ENCODE measurements around the gene CUX1. TPM values are rescaled to one million over a fixed set of nuclear protein-coding genes. Genes with fewer than 3 reads are reported as not detected.

The CUX1 gene
- total RNA-seq, 1 donor from 2014 or later: 53.3 TPM

DNA sequence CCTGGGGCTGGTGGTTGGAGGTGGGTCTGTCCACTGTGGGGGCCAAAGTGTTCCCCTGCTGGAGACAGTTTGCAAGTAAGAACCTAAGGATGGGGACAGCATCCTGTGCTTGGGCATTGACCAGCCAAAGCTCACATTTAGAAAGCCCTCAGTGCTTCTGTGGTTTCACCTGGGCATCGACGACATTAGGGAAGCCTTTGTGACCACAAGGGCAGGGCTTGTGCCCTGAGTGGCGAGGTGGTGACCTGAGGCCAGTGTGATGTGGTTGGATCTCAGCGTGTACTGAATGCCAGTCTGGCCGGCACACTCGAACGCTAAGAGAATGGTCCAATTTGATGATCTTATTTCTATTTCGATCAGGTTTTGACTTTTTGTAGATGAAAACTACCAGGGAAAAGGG, 437.1 kb downstream of the CUX1 start:
- no peak for ATAC-seq

DNA sequence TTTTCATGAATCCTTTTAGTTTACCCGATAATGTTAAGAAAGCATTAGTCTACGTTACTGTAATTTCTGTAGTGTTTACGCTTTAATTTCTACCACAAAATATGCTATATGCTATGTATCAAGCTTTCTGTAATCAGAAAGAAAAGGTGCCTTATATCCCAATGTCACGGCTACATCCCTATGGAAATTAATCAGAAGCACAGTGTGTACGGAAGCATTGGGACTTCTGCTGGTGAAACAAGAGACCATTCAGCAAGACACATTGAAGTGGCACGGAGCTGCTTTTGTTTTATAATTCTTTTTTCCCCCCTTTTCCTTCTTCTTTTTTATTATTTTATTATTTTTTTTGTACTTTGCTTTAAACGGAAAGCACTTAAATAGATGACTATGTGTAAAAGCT, 438.1 kb downstream of the CUX1 start:
- no peak for ATAC-seq

DNA sequence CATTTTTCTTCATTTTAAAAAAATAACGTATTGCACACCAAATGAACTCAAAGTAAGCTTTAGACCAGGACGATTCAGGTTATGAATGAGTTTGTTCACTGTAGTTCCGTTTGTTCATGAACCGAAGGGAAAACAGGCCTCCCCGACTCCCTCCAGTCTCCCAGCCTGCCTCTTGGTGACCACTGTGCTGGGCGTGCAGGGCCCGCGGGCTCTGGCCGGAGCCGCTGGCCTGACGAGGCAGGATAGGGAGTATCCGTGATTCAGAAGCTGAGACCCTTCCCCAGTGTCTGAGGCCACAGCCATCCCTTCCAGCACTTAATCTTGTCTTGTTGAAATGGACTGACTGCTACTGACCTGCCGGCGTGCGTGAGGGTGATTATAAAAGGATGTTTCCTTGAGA, 438.5 kb downstream of the CUX1 start:
- no peak for ATAC-seq

DNA sequence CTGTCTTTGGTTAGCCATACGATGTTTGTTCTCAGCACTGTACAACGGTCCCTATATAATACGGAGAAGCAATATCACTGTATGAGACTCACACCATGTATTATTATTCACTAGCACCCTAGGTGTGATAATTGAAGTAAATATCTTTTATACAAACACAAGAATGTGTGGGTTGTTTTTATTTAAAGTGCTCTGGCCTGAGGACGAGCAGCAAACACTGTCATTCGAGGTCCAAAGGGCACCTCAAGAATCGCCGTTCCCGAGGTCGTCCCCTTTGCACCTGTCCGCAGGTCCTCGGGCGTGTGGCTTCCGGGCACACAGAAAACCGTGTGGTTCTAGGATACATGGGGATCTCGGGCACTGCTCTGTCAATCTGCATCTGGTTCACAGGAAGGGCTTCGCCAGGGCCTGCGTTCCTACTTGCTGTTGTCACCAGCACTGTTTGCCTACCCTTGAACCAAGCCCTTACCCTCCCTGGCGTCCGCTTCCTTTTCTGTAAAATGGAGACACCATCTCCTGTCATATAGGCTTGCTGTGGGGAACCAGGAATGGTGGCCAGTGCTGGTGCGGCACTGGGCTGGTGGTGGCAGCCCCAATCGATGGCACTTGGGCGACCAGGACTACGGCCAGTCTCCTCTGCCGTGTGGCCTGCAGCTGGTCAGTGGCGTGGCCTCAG, 440.8 kb downstream of the CUX1 start:
- ATAC-seq: no peak

DNA sequence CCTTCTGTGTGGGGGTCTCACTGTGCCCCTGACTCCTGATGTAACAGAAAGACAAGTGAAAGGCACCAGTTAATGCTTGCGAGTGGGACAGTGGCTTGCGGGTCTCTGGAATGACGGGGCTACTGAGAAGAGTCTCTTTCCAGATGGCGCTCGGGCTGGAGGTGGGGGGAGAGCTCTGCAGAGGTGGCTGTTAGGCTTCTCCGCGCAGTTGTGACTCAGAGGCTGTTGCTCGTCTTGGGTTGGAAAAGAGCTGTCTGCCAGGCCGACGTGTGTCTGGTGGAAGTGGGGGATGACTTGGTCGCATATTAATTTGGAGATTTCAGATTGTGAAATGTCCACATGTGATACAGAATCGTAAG, 441.3 kb downstream of the CUX1 start:
- ATAC-seq: no peak

DNA sequence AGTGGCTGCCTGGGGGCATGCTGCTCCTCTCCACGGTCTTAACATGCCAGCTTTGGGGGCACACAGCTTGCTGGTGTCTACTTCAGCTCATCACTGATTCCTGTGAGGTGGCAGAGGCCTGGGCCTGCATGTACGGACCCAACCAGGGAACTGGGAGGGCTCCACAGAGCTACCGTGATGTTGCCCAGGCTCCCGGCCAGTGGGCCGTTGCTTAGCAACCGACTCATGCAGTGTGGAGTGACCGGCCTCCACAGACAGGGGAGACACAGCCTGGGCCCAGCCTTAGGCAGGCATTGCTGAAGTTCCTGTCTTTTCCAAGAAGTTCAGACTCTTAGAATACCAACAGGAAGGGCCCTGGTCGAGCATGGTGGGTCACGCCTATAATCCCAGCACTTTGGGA, 443.4 kb downstream of the CUX1 start:
- ATAC-seq: no peak

DNA sequence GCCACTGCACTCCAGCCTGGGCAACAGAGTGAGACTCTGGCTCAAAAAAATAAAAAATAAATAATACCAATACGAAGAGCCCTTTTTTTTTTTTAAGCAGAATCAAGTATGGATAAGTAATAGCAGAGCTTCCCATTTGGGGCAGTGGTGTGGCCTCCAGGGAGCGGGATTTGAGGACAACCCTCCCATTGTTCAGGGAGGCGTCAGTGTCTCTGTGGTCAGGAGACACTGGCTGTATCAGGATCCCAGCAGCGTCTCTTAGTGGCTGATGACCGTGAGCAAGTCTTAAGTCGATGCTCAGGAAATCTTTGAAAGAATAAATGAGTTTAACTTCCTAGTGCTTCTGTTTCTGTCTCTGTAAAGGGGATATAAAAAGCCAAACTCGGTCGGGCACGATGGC, 444.0 kb downstream of the CUX1 start:
- ATAC-seq: no peak

DNA sequence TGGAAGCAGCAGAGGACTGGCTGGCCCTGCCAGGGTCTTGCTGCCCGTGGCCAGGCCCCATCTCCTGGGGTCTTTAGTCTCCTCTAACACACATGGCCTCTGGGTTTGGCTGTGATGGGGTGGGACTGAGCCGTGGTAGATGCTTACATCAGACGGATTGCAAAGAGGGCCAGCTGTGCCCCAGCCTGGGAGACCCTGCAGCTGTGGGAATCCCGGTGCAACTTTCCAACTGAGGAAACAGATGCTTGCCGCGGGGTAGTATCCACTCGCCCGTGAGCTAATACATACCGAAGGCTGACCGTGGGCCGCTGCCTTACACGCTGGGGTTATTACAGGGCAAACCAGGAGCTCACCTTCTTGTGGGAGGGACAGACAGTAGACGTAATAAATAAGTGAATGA, 445.1 kb downstream of the CUX1 start:
- ATAC-seq: no peak

DNA sequence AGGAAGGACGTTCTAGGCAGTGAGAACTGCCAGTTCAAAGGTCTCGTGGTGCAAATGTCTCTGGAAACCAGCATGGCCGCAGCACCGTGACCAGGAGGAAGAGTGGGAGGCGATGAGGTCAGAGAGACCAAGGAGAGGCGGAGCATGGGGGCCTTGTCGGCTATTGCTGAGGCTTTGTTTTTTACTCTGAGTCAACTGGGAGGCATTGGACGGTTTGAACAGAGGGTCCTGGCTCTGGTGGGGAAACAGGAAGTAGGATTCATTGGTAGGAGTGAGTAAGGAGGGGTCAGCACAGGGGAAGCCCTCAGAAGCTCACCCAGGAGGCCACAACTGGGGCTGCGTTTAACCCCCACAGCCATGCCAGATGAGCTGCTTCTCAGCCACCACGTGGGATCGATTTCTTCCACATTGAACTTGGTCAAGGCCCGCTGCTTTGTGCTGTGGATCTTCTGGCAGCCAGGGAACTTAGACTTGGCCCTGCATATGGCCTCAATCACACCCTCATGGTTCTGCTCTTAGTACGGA, 447.0 kb downstream of the CUX1 start:
- no peak for ATAC-seq

DNA sequence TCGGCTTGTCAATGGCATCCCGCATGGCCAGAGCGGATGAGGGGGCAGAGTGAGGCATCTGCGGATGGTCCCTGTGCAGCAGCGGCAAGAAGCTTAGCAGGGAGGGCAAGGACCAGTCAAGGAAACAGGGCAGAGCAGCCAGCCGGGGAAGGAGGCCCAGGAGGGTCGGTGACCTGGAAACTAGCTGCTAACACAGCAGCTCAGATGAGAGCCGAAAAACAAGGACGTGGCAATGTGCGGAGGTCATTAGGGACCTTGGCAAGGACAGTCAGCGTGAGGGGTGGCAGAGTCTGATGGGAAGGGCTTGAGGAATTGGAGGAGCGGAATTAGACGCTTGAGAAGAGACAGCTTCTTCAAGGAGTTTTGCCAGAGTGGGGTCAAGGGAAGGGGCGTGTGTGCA, 449.1 kb downstream of the CUX1 start:
- ATAC-seq: no peak

DNA sequence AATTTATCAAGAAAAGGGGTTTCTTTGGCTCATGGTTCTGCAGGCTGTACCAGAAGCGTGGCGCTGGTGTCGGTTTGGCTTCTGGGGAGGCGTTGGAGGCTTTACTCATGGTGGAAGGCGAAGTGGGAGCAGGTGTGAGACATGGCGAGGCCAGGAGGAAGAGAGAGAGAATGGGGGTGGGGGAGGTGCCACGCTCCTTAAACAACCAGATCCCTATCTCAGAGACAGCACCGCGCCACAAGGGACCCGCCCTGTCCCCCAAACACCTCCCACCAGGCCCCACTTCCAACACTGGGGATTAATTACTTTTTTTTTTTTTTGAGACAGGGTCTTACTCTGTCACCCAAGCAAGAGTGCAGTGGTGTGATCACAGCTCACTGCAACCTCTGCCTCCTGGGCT, 451.2 kb downstream of the CUX1 start:
- ATAC-seq: no peak

DNA sequence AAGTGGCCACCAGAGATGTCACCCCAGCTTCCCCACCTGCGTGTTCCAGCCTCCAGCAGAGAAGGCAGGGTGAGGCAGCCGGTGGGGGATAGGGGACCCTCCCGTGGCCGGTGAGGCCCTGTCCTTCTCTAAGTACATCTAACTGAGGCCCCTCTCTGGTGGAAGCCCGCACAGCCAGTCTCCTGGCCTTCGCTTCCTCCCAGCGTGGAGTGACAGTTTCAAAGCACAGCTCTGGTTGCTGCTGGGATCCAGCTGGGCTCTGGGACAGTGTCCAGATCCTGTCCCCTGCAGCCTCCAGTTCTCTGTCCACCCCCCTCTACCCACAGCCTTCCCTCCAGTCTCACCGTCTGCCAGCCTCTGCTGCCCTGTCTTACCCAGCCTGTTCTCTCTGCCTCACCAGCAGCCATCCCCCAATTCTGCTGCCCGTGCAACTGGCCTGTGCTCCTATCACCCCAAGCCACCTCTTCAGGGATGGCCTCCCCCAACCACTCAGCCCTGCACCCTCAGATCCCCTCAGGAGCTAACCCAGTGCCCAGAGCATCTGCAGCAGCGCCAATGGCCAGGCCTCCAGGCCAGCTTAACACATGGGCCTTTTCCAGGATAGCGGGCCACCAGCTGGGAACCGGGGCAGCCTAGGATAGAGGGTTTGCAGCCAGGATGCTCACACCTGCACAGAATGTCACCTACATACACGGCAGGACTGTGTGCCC, 452.9 kb downstream of the CUX1 start:
- ATAC-seq: no peak

DNA sequence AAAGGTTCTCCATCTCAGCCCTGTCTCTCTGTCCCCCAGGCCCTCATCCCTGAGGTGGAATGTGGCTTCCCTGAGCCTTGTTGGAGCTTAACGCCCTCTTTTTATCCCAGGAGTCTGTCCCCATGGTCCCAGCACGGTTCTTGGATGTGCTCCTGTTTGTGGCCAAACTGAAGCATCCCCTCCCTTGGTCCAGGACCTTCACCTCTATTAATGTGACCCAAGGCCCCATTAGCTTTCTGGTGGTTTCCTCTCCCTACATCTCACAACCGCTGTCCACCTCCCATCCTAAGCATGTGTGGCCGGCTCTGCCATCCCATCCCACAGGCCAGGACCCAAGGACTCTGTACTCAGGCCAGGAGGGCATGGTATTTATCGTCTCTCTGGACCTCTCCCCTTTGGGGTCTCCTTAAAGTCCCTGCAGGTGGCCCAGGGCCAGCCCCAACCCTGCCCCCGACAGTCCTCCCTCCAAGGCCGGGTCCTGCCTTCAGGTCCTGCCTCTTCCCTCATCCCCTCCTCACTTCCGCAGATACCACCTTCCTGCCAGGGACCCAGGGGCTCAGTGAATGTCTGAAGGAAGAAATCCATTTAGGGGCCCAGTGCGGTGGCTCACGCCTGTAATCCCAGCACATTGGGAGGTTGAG, 453.9 kb downstream of the CUX1 start:
- ATAC-seq: no peak

DNA sequence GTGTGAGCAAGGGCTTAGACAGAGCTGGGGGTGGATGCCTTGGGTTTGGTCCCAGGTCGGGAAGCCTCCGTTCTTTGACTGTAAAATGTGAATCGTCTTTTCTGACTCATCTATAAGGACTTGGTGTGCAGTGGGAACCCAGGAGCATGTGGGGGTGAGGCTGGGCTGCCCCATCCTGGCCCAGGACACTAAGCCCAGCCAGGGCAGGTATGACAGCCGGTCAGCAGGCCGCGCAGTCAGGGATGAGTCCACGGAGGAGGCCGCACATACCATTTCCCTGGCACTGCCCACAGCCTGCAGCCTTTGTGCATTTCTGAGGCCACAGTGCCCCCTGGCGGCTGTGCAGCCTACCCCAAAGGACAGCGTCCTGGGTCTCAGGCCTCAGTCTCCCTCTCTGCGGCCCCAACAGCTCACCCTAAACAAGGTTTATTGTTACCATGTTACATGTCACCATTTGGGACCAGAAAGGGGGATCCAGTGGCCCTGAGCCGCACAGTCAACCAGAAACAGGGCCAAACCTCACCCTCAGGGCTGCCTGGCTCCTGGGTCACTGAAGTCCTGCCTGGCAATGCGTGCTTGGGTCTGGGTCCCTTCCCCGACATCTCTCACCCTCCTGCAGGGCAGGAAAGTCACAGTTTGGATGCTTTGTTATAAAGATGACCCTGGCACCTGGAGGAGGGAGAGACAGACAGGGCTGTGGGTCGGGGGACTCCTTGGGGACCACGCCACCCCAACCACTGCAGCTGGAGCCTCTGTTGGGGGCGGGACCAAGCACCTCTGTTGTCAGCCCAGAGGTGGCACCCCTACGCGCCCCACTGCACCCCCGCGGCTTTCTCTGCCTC, 454.9 kb downstream of the CUX1 start:
- ATAC-seq: peak; percentile 78

DNA sequence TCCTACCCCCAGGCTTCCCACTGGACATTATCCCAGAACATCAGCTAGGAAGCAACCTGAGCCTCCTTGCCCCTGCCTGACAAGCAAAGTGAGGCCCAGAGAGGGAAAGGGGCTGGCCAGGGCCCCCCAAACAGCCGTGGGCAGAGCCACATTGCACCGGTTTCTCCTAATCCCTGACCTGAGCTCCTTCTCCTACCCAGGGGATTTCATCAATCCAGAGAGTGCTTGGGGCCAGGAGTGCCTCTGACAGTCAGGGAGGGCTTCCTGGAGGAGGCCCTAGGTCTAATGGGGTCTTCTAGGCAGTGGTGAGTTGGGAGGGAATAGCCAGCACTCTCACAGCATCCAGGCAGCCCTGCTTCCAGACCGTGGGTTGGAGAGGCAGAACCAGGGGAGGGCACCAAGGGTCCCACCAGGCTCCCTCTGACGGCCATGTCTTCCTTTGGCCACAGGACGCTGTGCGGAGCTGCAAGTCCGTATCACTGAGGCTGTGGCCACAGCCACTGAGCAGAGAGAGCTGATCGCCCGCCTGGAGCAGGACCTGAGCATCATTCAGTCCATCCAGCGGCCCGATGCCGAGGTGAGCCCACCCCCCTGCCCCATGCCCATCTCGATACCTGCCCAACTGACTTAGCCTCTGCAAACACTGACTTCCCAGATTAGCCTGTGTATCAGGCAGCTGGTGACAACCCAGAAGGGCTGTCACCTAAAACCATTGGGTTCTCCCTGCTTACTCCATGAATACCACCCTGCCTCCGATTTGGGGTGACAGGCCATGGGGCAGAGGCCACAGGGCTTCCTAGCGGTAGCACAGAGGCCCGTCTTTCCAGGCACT, 455.7 kb downstream of the CUX1 start:
- no peak for ATAC-seq

DNA sequence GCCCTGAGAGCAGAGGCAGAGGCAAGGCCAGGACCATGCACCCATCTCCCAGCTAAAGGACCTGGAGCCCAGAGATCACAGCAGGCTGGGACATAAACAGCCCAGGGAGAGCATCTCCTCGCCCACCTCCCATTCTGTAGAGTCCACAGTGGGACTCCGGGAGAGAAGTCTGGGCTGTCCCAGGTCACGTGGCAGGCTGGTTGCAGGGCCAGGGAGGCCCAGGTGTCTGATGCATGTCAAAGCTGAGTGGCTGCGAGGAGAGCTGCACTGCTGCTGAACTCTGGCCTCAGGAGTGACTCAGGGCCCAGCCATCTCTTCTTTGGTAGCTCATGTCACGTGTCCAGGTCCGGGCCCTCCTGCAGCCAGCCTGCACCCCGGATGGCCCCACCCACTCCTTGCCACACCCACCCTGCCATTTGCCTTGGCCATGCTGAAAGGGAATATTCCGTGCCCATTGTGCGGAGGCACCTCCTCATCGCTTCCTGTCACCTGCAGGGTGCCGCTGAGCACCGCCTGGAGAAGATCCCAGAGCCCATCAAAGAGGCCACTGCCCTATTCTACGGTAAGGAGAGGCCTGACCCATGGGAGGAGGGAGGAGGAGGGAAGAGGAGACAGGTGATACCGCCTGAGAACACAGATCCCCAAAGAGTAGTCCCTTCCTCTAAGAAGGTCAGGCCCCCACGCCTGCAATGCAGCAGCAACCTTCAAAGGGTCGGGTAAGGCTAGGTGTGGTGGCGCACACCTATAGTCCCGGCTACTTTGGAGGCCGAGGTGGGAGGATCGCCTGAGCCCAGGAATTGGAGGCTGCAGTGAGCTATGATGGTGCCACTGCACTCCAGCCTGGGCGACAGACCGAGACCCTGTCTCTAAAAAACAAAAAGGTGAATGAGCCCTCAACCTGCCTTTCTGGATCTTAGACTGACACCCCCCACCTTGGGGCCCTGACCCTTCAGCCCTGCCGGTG, 456.6 kb downstream of the CUX1 start:
- ATAC-seq: peak; percentile 83

DNA sequence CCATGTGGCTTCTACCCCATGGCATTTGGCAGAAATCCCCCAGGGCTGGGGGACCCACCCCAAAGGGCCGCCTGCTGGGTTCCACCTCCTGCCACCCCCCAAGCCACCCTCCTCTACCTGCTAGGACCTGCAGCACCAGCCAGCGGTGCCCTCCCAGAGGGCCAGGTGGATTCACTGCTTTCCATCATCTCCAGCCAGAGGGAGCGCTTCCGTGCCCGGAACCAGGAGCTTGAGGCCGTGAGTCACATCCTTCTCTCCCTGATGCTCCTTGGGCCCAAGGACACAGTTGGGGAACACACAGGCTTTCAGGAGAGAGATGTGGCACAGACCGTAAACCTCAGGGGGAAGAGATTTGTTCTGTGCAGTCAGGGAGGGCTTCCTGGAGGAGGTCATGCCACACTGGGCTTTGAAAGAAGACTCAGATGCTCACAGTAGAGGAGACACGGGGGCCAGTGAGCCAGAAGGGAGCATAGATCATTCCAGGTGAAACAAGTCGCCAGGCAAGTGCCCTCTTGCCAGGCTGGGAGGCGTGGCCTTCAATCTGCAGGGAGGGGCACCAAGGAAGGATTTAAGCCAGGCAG, 457.8 kb downstream of the CUX1 start:
- ATAC-seq: no peak

DNA sequence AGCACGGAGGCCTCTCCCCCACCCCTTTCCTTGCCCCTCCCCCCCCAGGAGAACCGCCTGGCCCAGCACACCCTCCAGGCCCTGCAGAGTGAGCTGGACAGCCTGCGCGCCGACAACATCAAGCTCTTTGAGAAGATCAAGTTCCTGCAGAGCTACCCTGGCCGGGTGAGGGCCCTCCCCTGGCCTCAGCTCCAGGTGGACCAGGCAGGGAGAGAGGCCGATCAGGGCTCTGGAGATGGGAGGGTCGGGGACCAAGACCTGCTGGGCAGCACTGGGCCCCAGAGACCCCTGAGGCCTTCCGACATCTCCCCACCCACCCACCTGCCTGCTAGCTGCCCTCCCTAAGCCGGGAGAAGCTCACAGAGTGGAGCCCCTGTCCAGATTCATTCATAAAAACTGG, 460.5 kb downstream of the CUX1 start:
- no peak for ATAC-seq

DNA sequence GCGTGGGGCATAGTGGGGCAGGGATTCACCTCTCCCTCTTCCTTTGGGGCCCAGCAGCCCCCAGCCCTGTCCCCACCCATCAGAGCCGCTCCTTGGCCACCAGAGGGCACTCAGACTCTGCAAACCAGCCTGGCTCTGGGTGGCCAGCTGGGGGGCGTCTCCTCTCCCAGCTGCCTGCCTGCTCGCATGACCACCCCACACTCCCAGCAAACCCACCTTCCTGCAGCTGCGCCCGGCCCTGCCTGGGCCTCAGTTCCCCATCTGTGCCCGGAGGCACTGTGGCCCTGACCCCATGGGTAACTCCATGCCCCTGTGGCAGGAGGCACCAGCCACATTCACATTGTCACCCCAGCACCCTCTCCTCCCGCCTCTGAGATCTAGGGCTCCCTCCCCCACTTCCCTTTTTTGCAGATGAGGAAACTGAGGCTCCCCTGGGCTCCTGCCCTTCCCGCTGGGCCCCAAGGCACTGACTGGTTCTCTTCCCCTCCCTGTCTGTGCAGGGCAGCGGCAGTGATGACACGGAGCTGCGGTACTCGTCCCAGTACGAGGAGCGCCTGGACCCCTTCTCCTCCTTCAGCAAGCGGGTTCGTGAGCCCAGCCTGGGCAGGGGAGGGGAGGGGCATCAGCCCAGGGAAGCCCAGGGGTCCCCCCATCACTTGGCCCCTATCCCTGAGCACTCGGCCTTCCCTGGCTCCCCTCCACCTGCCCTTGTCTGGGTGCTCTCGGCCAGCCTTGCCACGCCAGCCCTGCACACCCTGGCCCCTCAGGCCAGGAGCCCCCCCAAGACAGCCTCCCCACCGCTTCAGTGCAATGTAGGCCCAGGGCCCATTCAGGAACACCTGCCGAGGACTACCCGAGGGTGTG, 462.3 kb downstream of the CUX1 start:
- peak; percentile 59 for ATAC-seq
